SK-N-DZ (cell line): ENCODE data around the gene SLC35F5. TPM values are rescaled to one million over a fixed set of nuclear protein-coding genes. Genes with fewer than 3 reads are reported as not detected.
"Not testable (repeated sequence)": the region's sequence is repeated elsewhere in the genome, so short reads cannot be mapped to it uniquely, and the experiment has no call there.

ENCODE experiments used
- DNase-seq: peaks from one replicate; pipeline ENCODE4 v3.0.0-alpha.2; 2015; ENCODE audit warnings: low spot score
- polyA plus RNA-seq, 2 experiments: library from polyadenylated mRNA; depleted of rRNA; stranded (reverse); fragments of >200 nt; gene quantifications; 2 replicates each; pipeline ENCODE4 v1.2.3, GENCODE V29; 2014

SLC35F5 gene, protein sequence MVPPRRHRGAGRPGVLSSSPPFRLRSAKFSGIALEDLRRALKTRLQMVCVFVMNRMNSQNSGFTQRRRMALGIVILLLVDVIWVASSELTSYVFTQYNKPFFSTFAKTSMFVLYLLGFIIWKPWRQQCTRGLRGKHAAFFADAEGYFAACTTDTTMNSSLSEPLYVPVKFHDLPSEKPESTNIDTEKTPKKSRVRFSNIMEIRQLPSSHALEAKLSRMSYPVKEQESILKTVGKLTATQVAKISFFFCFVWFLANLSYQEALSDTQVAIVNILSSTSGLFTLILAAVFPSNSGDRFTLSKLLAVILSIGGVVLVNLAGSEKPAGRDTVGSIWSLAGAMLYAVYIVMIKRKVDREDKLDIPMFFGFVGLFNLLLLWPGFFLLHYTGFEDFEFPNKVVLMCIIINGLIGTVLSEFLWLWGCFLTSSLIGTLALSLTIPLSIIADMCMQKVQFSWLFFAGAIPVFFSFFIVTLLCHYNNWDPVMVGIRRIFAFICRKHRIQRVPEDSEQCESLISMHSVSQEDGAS
- polyA plus RNA-seq (2014; cell fraction: cytosol; rRNA removed), result 20.2 and 22.7 TPM in 2 replicates
- 15.0 and 22.4 TPM in 2 replicates for polyA plus RNA-seq (2014; cell fraction: nucleus; rRNA removed)

DNA sequence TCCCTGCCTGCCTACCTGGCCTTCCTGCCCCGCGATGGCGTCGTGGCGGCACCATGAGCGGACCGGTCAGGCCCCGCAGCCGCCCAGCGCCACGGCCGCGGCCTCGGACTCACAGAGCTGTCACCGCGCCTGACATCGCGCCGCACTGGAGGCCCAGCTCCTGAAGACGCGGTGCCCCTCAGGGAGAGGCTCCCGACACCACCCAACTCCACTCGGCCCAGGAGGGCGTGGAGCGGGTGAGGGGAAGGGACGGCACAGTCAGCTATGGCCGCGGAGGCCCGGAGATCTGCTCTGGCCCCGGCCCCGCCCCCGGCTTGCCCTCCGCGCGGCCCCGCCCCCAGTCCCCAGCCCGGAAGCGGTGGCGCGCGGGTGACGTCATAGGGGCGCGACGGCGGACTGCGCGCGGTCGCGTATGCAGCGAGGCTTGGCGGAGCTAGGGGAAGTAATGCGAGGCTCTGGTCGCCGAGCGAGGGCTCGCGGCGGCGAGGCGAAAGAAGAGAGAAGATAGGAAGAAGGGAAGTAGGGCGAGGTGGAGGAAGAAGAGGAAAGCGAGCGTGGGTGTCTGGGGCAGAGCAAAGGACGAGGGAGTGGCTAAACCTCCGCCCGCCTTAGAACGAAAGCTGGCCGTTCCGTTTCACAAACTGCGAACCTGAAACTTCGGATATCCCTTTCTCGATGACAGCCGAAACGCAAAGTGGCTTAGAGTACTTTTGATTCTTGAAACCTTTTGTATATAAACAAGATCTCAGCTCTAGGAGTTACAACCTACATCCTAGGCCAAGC, at the start of gene SLC35F5:
SLC35F5 (minus strand) TSS at position 288 of the 783 bp plus-strand sequence; CDS start at position 55, 233 bp downstream.
- peak; percentile 84 for DNase-seq

DNA sequence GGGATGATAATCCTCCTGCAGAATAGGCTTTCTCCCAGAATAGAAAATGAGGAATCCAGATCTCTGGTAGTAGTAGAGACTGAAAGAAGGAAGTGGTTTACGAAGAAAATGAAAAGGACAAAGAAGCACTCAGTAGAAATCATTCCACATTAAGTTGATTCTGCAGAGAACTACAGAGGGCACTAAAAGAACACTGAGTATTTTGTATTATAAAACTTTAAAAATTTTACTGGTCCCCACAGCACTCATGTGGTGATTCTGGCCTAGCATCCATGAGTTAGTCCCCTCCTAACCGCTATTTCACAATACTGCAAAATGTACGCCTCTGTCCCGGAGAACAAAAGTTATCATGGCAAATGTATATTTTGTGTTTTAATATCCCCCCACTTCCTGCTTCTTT, 42.9 kb upstream of the SLC35F5 start:
- DNase-seq, result no peak

DNA sequence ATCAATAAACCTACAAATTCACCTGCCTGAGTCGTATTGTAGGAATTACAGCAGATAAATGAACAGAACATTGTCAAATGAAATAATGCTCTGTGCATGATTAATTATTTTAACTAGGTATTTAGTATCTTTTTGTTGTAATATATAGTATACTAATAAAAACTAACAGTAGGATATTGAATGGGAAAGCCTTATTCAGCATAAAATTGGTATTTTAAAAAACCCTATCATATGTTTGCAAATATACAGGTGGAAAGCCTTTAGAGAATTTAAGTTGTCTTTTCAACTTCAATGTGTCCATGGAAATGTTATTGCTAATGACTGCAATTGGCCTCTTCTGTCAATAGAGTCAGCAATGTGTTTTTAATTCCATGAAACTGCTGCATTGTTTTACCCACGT, 40.8 kb upstream of the SLC35F5 start:
- no peak for DNase-seq

DNA sequence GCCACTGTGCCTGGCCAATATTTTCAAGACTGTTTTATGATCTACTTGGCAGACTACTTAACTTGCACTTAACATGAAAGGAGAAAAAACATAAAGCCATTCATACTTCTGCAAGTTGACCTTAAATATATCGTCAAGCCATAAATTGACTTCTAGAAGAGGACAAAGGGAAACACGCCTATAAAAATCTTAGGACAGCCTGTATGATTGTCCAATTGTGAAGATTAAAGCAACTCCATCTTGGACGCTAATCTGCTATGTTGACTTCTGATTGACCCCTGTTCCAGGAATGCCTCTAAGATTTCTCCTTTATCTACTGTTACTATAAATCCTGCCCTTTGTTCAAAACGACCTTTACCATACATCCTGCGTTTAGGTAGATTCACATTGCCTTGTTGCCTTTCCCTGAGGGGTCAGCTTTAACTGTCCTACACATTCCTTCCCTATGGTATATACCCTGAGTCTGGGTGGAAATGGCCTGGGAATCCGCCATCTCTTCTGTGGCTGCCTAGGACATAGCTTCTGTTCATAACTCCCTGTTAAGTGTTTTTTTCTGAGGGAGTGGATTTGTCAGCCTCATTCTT, 40.2 kb upstream of the SLC35F5 start:
- no peak for DNase-seq

DNA sequence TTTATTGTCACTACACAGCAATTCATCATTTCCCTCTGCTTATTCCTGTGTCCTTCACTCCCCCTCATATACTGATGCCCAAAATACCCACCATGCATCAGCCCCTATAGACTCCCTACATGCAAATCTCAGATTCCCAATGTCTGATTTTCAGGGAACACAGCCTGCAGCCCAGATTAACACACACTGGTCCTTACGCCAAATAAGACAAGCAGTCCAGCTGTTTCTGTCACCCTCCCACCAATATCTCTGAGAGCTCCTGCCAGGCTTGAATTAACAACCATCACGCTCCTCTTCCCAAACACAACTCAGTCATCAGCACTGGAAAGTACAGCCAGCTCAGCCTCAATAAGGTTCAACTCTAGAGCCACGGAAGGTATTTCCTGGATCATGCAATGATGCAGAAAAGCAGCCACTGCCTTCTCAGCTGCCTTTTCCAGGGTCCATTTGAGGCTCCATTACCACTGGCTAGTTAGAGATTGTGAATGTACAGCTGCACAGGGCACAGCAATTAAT, 39.0 kb upstream of the SLC35F5 start:
- no peak for DNase-seq

DNA sequence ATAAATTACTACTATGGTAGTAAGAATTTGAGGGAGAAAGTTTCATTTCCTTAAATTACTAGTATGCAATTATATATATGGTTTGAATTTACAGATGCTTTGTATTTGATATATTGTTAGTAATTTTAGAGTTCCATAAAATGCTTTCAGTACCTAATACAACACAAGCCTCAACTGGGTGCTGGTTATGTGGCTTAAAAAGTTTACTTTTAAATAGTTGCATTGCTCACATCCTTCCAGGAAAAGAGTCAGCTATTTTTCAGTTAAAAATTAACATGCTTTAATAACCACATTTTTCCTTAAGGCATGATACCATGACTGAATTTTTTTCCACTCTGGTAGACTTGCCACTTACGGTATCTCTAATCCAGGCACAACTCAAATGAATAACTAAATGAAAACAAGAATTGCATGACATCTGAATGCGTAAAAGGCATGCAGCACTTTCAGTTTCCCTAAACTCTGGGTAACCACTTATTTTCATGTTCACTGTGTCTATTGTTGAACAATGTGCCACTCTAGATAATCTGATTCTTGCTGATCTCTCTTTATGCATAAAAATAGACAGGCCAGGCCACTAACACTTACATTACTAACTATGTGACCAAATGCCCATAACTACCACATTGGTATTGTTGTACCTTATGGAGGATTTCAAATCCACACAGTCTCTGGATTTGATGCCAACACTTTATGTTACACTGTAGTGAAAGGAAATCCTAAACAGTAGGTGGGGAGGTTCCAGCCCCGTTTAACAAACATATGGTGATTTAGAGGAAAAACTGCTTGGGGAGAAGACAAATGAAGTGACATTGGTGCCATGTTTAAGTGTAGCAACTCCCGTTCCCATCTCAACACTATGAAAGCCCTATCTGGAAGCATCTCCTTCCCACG, 35.5 kb upstream of the SLC35F5 start:
- no peak for DNase-seq

DNA sequence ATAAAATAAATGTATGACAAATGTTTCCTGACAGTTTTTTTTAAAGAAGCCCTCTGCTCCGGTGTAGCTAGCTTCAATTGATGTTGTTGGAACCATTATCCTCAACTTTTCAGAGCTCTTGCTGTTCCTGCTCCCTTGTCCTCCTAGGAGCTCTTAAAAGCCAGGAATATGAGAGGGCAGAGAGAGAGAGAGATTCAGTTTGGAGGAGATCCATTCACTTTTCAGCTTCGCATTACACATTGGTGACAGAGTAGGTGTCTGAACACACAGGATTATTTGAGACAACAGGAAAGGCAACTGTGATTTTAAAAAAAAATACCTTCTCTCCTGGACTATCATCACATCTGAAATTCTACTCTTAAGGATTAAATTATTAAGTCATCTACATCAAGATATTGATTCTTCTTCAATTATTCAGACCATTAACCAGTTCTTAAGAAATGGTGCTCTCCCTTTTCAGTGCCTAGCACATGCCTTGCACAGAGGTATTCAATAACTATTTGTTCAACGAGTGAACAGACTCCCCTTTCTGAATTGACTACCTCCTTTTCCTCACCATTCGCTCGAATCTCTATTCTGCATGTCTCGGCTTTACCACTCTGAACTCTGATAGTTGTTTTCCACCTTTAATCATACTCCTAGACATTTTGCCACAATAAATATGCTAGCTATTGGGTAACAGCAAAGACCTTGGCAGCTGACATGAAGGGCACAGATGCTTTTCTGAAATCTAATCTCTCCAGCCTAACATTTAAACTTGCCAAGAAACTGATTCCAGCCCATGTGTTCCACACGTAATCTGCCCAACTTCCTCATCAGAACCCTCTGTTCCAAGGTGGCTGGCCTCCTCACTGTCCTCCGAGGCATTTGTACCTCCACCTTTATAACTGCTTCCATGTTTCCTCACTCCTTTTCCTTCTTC, 28.6 kb upstream of the SLC35F5 start:
- no peak for DNase-seq

DNA sequence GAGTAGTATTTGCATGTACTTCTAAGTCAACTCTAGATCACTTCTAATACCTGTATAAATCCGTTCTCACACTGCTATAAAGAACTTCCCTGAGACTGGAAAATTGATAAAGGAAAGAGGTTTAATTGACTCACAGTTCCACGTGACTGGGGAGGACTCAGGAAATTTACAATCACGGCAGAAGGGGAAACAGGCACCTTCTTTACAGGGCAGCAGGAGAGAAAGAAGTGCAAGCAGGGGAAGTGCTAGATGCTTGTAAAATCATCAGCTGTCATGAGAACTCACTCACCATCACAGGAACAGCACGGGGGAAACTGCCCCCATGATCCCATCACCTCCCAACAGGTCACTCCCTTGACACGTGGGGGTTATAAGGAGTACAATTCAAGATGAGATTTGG, 24.0 kb upstream of the SLC35F5 start:
- no peak for DNase-seq

DNA sequence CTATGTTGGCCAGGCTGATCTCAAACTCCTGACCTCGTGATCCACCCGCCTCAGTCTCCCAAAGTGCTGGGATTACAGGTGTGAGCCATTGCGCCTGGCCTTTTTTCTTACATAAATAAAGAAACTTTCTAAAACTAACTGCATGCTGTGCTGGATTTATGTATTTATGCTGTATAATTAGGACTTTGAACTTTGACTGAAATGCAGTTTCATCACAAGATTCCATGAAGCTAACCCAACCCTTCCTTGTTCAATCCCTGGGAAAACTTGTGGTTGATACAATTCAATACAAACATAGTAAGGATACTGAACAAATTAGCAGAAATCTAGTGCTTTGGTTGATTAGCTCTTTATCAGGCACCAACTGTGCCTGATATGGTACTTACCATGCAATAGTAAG, 20.9 kb upstream of the SLC35F5 start:
- no peak for DNase-seq

DNA sequence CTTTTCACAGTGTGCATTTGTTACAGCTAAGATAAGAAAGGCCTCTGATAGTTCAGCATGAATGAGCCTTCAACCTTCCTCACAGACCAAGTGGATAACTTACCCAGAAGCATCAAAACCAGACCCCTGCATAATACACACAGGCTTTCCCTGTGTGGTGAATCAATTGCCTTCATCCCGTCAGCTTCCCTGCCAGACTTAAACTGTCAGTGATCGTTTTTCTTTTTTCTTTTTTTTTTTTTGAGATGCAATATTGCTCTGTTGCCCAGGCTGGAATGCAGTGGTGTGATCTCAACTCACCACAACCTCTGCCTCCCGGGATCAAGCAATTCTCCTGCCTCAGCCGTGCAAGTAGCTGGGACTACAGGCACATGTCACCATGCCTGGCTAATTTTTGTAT, 20.5 kb upstream of the SLC35F5 start:
- no peak for DNase-seq

DNA sequence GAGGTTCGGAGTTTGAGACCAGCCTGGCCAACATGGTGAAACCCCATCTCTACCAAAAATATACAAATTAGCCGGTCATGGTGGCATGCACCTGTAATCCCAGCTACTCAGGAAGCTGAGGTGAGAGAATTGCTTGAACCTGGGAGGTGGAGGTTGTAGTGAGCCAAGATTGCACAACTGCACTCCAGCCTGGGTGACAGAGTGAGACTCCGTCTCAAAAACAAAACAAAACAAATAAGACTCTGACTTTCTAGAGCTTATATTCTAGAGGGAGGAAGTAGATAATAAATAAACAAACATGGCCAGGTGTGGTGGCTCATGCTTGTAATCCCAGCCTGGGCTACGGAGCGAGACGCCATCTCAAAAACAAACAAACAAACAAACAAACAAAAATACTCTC, 18.2 kb upstream of the SLC35F5 start:
- not testable (repeated sequence) for DNase-seq

DNA sequence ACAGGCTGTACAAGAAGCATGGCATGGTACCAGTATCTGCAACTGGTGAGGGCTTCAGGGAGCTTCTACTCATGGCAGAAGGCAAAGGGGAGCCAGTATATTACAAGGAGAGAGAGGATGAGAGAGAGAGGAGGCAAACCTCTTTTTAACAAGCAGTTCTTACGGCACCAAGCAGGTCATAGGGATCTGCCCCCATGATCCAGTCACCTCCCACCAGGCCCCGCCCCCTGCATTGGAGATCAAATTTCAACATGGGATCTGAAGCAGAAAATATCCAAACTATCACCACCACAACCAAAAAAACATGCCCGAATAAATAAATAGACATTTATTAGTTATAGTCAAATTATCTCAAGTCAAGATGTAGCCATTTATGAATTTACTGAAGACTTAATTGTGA, 14.5 kb upstream of the SLC35F5 start:
- DNase-seq, result no peak

DNA sequence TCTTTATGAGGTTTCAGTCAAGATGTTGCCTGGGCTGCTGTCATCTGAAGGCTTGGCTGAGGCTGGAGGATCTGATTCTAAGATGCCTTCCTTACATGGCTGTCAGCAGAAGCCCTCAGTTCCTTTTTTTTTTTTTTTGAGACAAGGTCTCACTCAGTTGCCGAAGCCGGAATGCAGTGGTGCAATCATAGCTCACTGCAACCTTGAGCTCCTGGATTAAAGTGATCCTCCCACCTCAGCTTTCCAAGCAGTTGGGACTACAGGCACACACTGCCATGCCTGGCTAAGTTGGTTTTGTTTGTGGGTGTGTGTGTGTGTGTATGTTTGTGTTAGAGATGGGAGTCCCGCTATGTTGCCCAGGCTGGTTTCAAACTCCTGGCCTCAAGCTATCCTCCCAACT, 13.1 kb upstream of the SLC35F5 start:
- no peak for DNase-seq

DNA sequence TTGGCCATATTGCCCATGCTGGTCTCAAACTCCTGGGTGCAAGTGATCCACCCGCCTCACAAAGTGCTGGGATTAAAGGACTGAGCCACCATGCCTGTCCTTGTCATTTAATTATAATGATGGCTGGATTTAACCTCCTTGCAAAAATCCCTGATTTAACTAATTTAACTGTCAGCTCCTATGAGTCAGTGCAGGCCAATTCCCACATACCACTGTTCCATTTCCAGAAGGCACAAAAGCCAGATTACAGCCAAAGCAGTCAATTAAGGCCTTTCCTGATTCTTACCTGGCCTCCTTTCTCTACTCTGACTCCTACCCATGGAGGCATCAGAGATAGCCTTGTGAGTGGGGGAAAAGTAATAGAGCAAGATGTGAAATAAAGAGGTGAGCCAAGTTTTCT, 12.3 kb upstream of the SLC35F5 start:
- DNase-seq, result peak; percentile 45

DNA sequence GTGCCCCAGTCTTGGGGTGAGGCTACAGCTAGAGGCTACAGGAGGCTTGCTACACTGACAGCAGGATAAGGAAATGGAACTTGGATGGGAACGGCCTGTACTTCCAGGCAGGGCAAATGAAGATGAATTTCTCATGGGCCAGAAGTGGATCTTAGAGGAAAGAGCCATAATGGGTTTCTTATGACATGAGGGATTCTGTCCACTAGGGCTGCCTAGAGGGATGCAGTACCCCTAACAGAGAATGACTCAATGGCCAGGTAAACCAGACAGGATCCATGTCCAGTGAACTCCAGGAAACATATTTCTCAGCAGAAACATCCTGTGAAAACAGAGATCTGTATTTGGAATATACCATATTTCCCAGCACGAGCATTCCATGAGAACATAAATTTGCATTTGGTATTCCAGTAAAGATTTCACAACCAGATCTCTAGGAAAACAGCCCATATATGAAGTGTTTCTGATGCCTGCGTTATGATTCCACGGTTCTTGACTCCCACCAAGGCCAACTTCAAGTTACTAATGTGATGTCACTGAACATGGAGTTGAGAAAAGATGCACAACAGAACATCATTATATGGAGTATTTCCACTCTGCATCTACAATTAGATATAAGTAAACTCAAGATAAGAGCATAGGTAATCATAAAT, 11.5 kb upstream of the SLC35F5 start:
- DNase-seq, result no peak

DNA sequence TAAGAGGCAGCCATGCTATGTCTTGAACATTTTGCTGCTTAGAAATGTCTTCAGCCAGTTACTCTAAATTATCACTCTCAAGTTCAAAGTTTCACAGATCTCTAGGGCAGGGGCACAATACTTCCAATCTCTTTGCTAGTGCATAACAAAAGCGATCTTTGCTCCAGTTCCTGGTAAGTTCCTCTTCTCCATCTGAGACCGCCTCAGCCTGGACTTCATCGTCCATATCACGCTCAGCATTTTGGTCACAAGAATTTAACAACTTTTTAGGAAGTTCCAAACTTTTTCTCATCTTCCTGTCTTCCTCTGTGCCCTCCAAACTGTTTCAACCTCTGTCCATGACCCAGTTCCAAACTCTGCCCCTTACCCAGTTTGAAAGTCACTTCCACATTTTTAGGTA, 8.8 kb upstream of the SLC35F5 start:
- DNase-seq, result no peak

DNA sequence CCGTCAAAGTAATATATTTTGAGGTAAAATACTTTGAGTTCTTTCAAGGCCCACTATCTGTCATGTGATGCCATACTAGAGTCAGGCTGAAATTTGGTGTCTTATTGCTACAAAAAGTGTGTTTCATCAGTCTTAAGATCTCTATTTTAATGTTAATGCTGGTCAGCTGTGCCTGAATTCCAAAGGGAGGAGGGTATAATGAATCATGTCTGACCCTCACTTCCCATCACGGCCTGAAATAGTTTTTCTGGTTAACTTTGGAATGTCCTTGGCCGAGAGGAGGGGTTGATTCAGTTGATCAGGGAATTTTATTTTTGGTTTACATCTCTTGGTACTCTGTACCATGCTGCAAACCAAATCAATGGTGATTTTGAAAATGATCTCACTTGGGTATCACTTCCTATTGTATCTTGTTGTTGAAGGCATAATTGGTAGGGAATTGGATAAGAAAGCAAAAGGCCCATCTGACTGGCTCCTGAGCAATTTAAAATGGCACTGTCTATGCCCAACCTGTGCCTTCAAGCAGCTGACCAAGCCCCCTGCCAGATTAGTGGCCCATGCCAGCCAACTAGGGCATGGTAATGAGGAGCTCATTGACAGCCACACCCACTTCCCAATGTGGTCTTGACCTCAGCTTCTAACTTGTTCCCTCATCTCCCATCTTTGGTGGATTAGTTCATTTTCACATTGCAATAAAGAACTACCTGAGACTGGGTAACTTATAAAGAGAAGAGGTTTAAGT, 6.1 kb upstream of the SLC35F5 start:
- DNase-seq, result no peak

DNA sequence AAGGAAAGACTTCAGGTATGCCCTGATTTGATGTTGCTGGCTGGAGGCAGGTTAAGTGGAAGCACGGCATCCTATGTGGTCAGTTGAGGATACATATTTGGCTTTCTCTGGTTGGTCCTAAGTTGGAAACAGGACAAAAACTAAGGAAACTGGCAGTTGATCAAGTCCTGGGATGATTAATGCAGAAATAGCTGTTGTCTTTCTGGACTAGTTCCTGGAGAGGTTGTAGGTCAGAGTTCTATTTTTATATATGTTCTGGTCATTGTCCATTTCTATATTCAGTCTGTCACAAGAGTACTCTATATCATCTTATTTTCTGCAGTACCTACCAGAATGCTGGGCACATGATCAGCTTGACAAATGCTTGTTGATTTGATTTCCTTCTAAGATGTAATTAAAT, 4.0 kb upstream of the SLC35F5 start:
- DNase-seq, result no peak
